IMR-90 (cell line): Measurements from ENCODE around the gene KIAA1614. TPM values are rescaled to one million over a fixed set of nuclear protein-coding genes. Genes with fewer than 3 reads are reported as not detected.

Experiments
- ATAC-seq: fragments of 200-7000 bp; cut with Tn5 transposase; 2 replicates; pipeline ENCODE4 v1.9.1; 2020; ENCODE audit warnings: low read depth, mild to moderate bottlenecking, moderate library complexity
- BruUV-seq: library from RNA; stranded (reverse); fragments of 400-500 nt; replicated peaks from 2 replicates; lab custom pipeline; 2021; lab: Mats Ljungman, UMichigan
- CTCF ChIA-PET: fragments of 300-600 bp; formaldehyde crosslinking; extraction: SDS; loops from one replicate; lab custom pipeline; 2021; ENCODE audit warnings: antibody characterized with exemption; lab: Yijun Ruan, JAX
- POLR2A ChIA-PET: fragments of 300-600 bp; sonication (Branson Sonifier 250); formaldehyde crosslinking; loops from one replicate; lab custom pipeline; 2022; ENCODE audit warnings: antibody characterized with exemption; ENCODE audit not compliant: unreplicated experiment; lab: Charles Lee
- DNase-seq: peaks from one replicate; pipeline ENCODE4 v3.0.0; 2013
- H2AFZ ChIP-seq: replicated peaks from 2 replicates; pipeline ENCODE3; 2013; ENCODE audit warnings: low read length, mild to moderate bottlenecking; ENCODE audit not compliant: poor library complexity
- H2AK5ac ChIP-seq: 2 replicates; pipeline ENCODE4 v1.6.1; 2013; ENCODE audit warnings: low read depth, low read length, inconsistent platforms
- H2AK9ac ChIP-seq: replicated peaks from 2 replicates; pipeline ENCODE3; 2013; ENCODE audit warnings: mild to moderate bottlenecking, low read depth, low read length, moderate library complexity; ENCODE audit not compliant: poor library complexity
- H2BK120ac ChIP-seq: 2 replicates; pipeline ENCODE4 v1.6.1; 2013; ENCODE audit warnings: low read depth, low read length, inconsistent platforms
- H2BK15ac ChIP-seq: 3 replicates; pipeline ENCODE4 v1.6.1; 2013; ENCODE audit warnings: low read depth, low read length, inconsistent platforms
- H2BK20ac ChIP-seq: 2 replicates; pipeline ENCODE4 v1.6.1; 2013; ENCODE audit warnings: low read depth, mild to moderate bottlenecking, inconsistent platforms, low read length, moderate library complexity
- H2BK5ac ChIP-seq: 2 replicates; pipeline ENCODE4 v1.6.1; 2013; ENCODE audit warnings: mild to moderate bottlenecking, low read depth, low read length, inconsistent platforms; ENCODE audit not compliant: poor library complexity, severe bottlenecking
- H3K14ac ChIP-seq: replicated peaks from 2 replicates; pipeline ENCODE4 v1.6.1; 2013; ENCODE audit warnings: low read depth, low read length, inconsistent platforms
- H3K18ac ChIP-seq: 2 replicates; pipeline ENCODE4 v1.6.1; 2013; ENCODE audit warnings: low read depth, low read length, control low read depth
- H3K23ac ChIP-seq: 2 replicates; pipeline ENCODE4 v1.6.1; 2013; ENCODE audit warnings: low read depth, low read length, inconsistent platforms
- H3K27ac ChIP-seq: 2 replicates; pipeline ENCODE4 v1.5.1; 2013; ENCODE audit warnings: mild to moderate bottlenecking, control low read depth, low read length; ENCODE audit not compliant: insufficient read depth
- H3K27me3 ChIP-seq: 2 replicates; pipeline ENCODE4 v1.6.1; 2013; ENCODE audit warnings: low read length; ENCODE audit not compliant: control insufficient read depth, insufficient read depth
- H3K36me3 ChIP-seq: 2 replicates; pipeline ENCODE4 v1.6.1; 2013; ENCODE audit warnings: low read length, mixed read lengths; ENCODE audit not compliant: control insufficient read depth, insufficient read depth
- H3K4ac ChIP-seq: 2 replicates; pipeline ENCODE4 v1.6.1; 2013; ENCODE audit warnings: low read depth, low read length, inconsistent platforms
- H3K4me1 ChIP-seq: 2 replicates; pipeline ENCODE4 v1.6.1; 2013; ENCODE audit warnings: low read length, mixed read lengths; ENCODE audit not compliant: control insufficient read depth, insufficient read depth
- H3K4me2 ChIP-seq: 2 replicates; pipeline ENCODE4 v1.6.1; 2013; ENCODE audit warnings: low read depth, mild to moderate bottlenecking, control low read depth, low read length, moderate library complexity
- H3K4me3 ChIP-seq: 2 replicates; pipeline ENCODE4 v1.5.1; 2013; ENCODE audit warnings: low read depth, mild to moderate bottlenecking, control low read depth, low read length, moderate library complexity; ENCODE audit not compliant: insufficient read depth
- H3K56ac ChIP-seq: 2 replicates; pipeline ENCODE4 v1.6.1; 2013; ENCODE audit warnings: low read length, inconsistent platforms; ENCODE audit not compliant: insufficient read depth; ENCODE audit errors: extremely low read depth
- H3K79me1 ChIP-seq, 2 experiments: 2 replicates each; pipeline ENCODE4 v1.6.1; 2013; ENCODE audit warnings: low read length in 2 of 2, inconsistent platforms in 1 of 2, low read depth in 1 of 2
- H3K9ac ChIP-seq: 2 replicates; pipeline ENCODE4 v1.6.1; 2013; ENCODE audit warnings: low read depth, low read length, control low read depth
- H3K9me1 ChIP-seq: 2 replicates; pipeline ENCODE4 v1.6.1; 2013; ENCODE audit warnings: low read length, inconsistent platforms; ENCODE audit not compliant: insufficient read depth
- H3K9me3 ChIP-seq: 2 replicates; pipeline ENCODE4 v1.6.1; 2013; ENCODE audit warnings: low read length; ENCODE audit not compliant: control insufficient read depth, insufficient read depth
- H4K20me1 ChIP-seq: 2 replicates; pipeline ENCODE4 v1.6.1; 2013; ENCODE audit warnings: low read length, inconsistent platforms; ENCODE audit not compliant: insufficient read depth
- H4K5ac ChIP-seq: 2 replicates; pipeline ENCODE4 v1.6.1; 2013; ENCODE audit warnings: mild to moderate bottlenecking, low read depth, low read length, control low read depth
- H4K8ac ChIP-seq, 2 experiments: 2 replicates each; pipeline ENCODE4 v1.6.1; 2013; ENCODE audit warnings: low read depth in 2 of 2, low read length in 2 of 2, control low read depth in 1 of 2, inconsistent platforms in 1 of 2
- H4K91ac ChIP-seq: 2 replicates; pipeline ENCODE4 v1.6.1; 2013; ENCODE audit warnings: low read depth, low read length, inconsistent platforms; ENCODE audit not compliant: insufficient read depth
- BHLHE40 ChIP-seq: fragments of 150-350 bp; IDR thresholded peaks from 2 replicates; pipeline ENCODE4 v1.6.1; 2016; ENCODE audit warnings: mild to moderate bottlenecking, low read depth, low read length
- MAFK ChIP-seq: IDR thresholded peaks from 2 replicates; pipeline ENCODE4 v1.6.1; 2012; ENCODE audit warnings: low read depth, low read length, improper control_type of control experiment
- MAZ ChIP-seq: IDR thresholded peaks from 2 replicates; pipeline ENCODE4 v1.6.1; 2012; ENCODE audit warnings: low read depth, mild to moderate bottlenecking, low read length, improper control_type of control experiment, moderate library complexity, borderline replicate concordance
- WGBS, 2 experiments: methylation state at CpG; one replicate each; pipeline versions ENCODE4 v1.1.5 to v1.1.7; 2013; ENCODE audit warnings: missing lambda C conversion rate in 2 of 2; ENCODE audit not compliant: insufficient read length in 1 of 2; ENCODE audit errors: extremely low coverage in 2 of 2; 5-methylcytosine and 5-hydroxymethylcytosine counted together
- dilution Hi-C: fragments of 300-500 bp; cut with HindIII; formaldehyde crosslinking; loops from one replicate; pipeline ENCODE4 v1.14.3; 2018; ENCODE audit warnings: low sequenced_read_pairs; ENCODE audit not compliant: unreplicated experiment
- in situ Hi-C: fragments of 300-500 bp; cut with MboI; formaldehyde crosslinking; loops from 3 replicates; pipeline ENCODE4 v1.14.3; 2019; ENCODE audit warnings: low sequenced_read_pairs, inconsistent platforms, mixed read lengths
- intact Hi-C: fragments of 100-400 bp; cut with micrococcal nuclease; formaldehyde crosslinking; loops from 2 replicates; pipeline ENCODE4 v1.10.0; 2022
- polyA plus RNA-seq, 3 experiments: library from polyadenylated mRNA; depleted of rRNA; stranded (reverse); fragments of >200 nt; gene quantifications; 2 replicates each; pipeline ENCODE4 v1.2.3, GENCODE V29; 2012; ENCODE audit warnings: low replicate concordance in 1 of 3
- total RNA-seq: library from RNA; depleted of rRNA; stranded (reverse); fragments of >200 nt; gene quantifications from 2 replicates; pipeline ENCODE4 v1.2.3, GENCODE V29; 2012

Gene KIAA1614
- total and polyA plus RNA-seq, 2 of the 4 experiments (the other 2 are of a cell fraction): 1.8 to 3.5 TPM

- in situ Hi-C loops: no loop called here
- no TSS peak for BruUV-seq
- H3K9ac ChIP-seq: no peak overlapping the region
Measured at GRCh38 chr1:180908074-180908765, 4.5 kb upstream of the KIAA1614 start.

More at GRCh38 chr1:180908074-180908765, 4.5 kb upstream of the KIAA1614 start:
- Histone ChIP-seq H2AFZ (peak overlapping the region; percentile 35), H3K23ac (no peak overlapping the region; the same call in 1 of the 2 replicates), H3K9me3 (no peaks in the 10 kb centered on the region), H4K20me1 (no peaks in the 10 kb centered on the region), H3K79me1 (peaks cover 3 to 16% of the 10 kb centered on the region in 2 experiments; a peak in 3 of 4 replicates), H3K9me1 (peaks cover 3% of the 10 kb centered on the region; the same call in 1 of the 2 replicates), H3K4me2 (no peak overlapping the region), H3K36me3 (no peaks in the 10 kb centered on the region), H4K5ac (no peak overlapping the region), H3K56ac (no peak overlapping the region), H2AK9ac (no peak overlapping the region), H2BK120ac (no peak overlapping the region), H3K27ac (no peak overlapping the region), H4K91ac (no peak overlapping the region), H2BK5ac (no peak overlapping the region), H2BK20ac (no peak overlapping the region), H3K14ac (no peak overlapping the region), H2AK5ac (no peak overlapping the region), H3K4me1 (peaks cover 5% of the 10 kb centered on the region), H2BK15ac (no peak overlapping the region), H4K8ac (no peak overlapping the region), H3K27me3 (no peaks in the 10 kb centered on the region), H3K4me3 (no peak overlapping the region), H3K18ac (no peak overlapping the region), H3K4ac (no peak overlapping the region)
- WGBS, 2 experiments: 83% methylated on average over 3 of the region's 15 CpGs; no CpG with 5 or more reads in 1 of the 2 experiments
- dilution Hi-C loops (no loop called here), intact Hi-C loops (no loop called here)
- CTCF ChIA-PET: no interaction called here
- no peak for ATAC-seq
- no peak for TF ChIP-seq MAFK
- TF ChIP-seq BHLHE40: no peak
- no peak for TF ChIP-seq MAZ
- no peak for DNase-seq
- POLR2A ChIA-PET: no interaction called here
